SK-N-MC (cell line): ENCODE measurements around the gene CXXC5.

ENCODE experiments used
- DNase-seq: peaks from one replicate; pipeline ENCODE4 v3.0.0-alpha.2; 2011; ENCODE audit warnings: low read depth, low spot score
- H3K27ac ChIP-seq: fragments of 200-600 bp; sonication (generic); 2 replicates; pipeline ENCODE4 v1.5.1; 2016; ENCODE audit warnings: mixed run types
- H3K36me3 ChIP-seq: fragments of 200-600 bp; sonication (generic); 2 replicates; pipeline ENCODE4 v1.6.1; 2017; ENCODE audit warnings: antibody characterized with exemption, low read length, mixed read lengths; ENCODE audit not compliant: insufficient read depth
- H3K4me3 ChIP-seq: fragments of 200-600 bp; sonication (generic); 2 replicates; pipeline ENCODE4 v1.5.1; 2016
- H3K9ac ChIP-seq: fragments of 200-600 bp; sonication (generic); 2 replicates; pipeline ENCODE4 v1.8.0; 2017; ENCODE audit warnings: mixed run types, mixed read lengths; ENCODE audit not compliant: insufficient read length
- H3K9me3 ChIP-seq: fragments of 200-600 bp; sonication (generic); 2 replicates; pipeline ENCODE4 v1.6.1; 2017; ENCODE audit warnings: low read depth, mild to moderate bottlenecking, antibody characterized with exemption, low read length, moderate library complexity, mixed read lengths
- EZH2 ChIP-seq: fragments of 200-600 bp; sonication (generic); IDR thresholded peaks from one replicate; pipeline ENCODE4 v1.6.1; 2017; ENCODE audit warnings: antibody characterized with exemption
- FOXP2 ChIP-seq: optimal IDR thresholded peaks from 2 replicates; pipeline ENCODE3; 2011; ENCODE audit warnings: mild to moderate bottlenecking, moderate library complexity; ENCODE audit not compliant: insufficient read depth; ENCODE audit errors: extremely low read length, control extremely low read depth
- POLR2AphosphoS5 ChIP-seq: IDR thresholded peaks from 2 replicates; pipeline ENCODE4 v1.6.1; 2012; ENCODE audit warnings: mild to moderate bottlenecking, low read depth, low read length, borderline replicate concordance

CXXC5 gene

GRCh38 chr5:139707445-139708003, 59.4 kb downstream of the CXXC5 start:
- no peaks in the 10 kb centered on the region for H3K36me3 ChIP-seq
- DNase-seq: no peak
- H3K27ac ChIP-seq: no peak overlapping the region
- no peak for TF ChIP-seq POLR2AphosphoS5
- TF ChIP-seq EZH2: no peak
- TF ChIP-seq FOXP2: no peak
- no peaks in the 10 kb centered on the region for H3K9me3 ChIP-seq
- H3K9ac ChIP-seq: no peak overlapping the region
- no peak overlapping the region for H3K4me3 ChIP-seq

- Histone ChIP-seq H3K27ac (0 out of 2 replicates have a peak overlapping the region, but pooled peaks have one; percentile 5), H3K9ac (no peak overlapping the region), H3K36me3 (no peaks in the 10 kb centered on the region), H3K9me3 (no peaks in the 10 kb centered on the region), H3K4me3 (no peak overlapping the region)
- DNase-seq: no peak
- TF ChIP-seq POLR2AphosphoS5 (no peak), FOXP2 (no peak), EZH2 (no peak)
Measured at GRCh38 chr5:139708434-139708861, 60.3 kb downstream of the CXXC5 start.

GRCh38 chr5:139708877-139709581, 60.9 kb downstream of the CXXC5 start:
- H3K9me3 ChIP-seq: no peaks in the 10 kb centered on the region
- no peak for DNase-seq
- H3K27ac ChIP-seq: 0 out of 2 replicates have a peak overlapping the region, but pooled peaks have one; percentile 5
- H3K9ac ChIP-seq: no peak overlapping the region
- TF ChIP-seq POLR2AphosphoS5 (no peak), FOXP2 (no peak), EZH2 (no peak)
- H3K4me3 ChIP-seq: no peak overlapping the region
- no peaks in the 10 kb centered on the region for H3K36me3 ChIP-seq

- no peak for TF ChIP-seq FOXP2
- no peak; the same call in 1 of the 2 replicates for TF ChIP-seq POLR2AphosphoS5
- TF ChIP-seq EZH2: no peak
- Histone ChIP-seq H3K27ac (no peak overlapping the region), H3K9me3 (no peaks in the 10 kb centered on the region), H3K36me3 (no peaks in the 10 kb centered on the region), H3K4me3 (no peak overlapping the region), H3K9ac (no peak overlapping the region)
- DNase-seq: no peak
Measured at GRCh38 chr5:139709582-139710318, 61.6 kb downstream of the CXXC5 start.

GRCh38 chr5:139710319-139711066, 62.3 kb downstream of the CXXC5 start:
- Histone ChIP-seq H3K9ac (peak overlapping the region; percentile 15), H3K27ac (peak overlapping the region; percentile 57; the same call in 1 of the 2 replicates), H3K4me3 (peak overlapping the region; percentile 86), H3K9me3 (no peaks in the 10 kb centered on the region), H3K36me3 (no peaks in the 10 kb centered on the region)
- DNase-seq: no peak
- TF ChIP-seq EZH2: no peak
- TF ChIP-seq FOXP2: no peak
- TF ChIP-seq POLR2AphosphoS5: no peak

- H3K36me3 ChIP-seq: no peaks in the 10 kb centered on the region
- H3K9ac ChIP-seq: peak overlapping the region; percentile 15
- peak overlapping the region; percentile 86 for H3K4me3 ChIP-seq
- no peaks in the 10 kb centered on the region for H3K9me3 ChIP-seq
- TF ChIP-seq FOXP2: no peak
- TF ChIP-seq POLR2AphosphoS5: no peak
- TF ChIP-seq EZH2: no peak
- peak overlapping the region; percentile 57; the same call in 1 of the 2 replicates for H3K27ac ChIP-seq
- no peak for DNase-seq
Measured at GRCh38 chr5:139711067-139711905, 63.1 kb downstream of the CXXC5 start.

- Histone ChIP-seq H3K9ac (no peak overlapping the region), H3K36me3 (no peaks in the 10 kb centered on the region), H3K27ac (peak overlapping the region; percentile 42; the same call in 1 of the 2 replicates), H3K4me3 (peak overlapping the region; percentile 86), H3K9me3 (no peaks in the 10 kb centered on the region)
- no peak for DNase-seq
- TF ChIP-seq EZH2 (no peak), FOXP2 (no peak)
Measured at GRCh38 chr5:139711906-139712224, 63.7 kb downstream of the CXXC5 start.
